Measurements from ENCODE around the gene IQSEC1. TPM values are rescaled to one million over a fixed set of nuclear protein-coding genes. Genes with fewer than 3 reads are reported as not detected.

IQSEC1 gene
- total and polyA plus RNA-seq, 2 donors (not counting 1 experiment from before 2014, with no cell fraction given), result 4.3 to 18.2 TPM

DNA sequence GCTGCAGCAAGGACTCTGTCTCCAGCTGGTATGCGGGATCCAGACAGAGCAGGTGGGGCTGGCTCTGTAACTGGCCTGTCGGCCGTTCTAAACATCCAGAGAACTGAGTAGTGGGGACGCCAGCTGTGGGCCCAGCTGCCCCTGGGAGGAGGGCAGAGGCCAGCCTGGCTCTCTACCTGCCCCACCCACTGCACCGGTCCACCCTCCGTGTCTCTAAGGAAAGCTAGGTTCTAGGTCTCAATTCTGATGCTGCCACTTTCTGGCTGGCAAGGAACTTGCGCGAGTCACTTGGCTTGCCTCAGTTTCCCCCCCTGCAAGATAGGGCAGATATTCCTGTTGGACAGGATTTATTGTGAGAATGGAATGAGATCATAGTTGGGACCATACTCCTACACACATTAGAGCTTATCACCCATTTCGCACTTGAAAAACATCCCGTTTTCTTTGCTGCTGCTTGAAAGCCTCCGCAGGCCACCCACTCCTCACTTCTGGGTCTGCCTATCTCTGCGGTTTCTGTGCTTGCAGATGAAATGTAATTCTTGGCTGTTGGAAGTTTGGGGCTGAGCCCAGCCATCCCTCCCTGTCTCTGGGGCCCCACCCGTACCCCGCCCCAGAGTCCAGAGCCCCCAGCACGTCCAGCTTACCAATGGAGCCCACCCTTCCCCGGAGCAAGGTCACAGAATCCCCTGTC is 65.8 kb downstream of the IQSEC1 start:
- no peak for DNase-seq (ENCODE audit: low read depth in 2 of 2)
- no peak overlapping the region for H2AFZ ChIP-seq (ENCODE audit: low read length)
- no peak overlapping the region for H3K27ac ChIP-seq (ENCODE audit: insufficient read depth, low read length)
- no peaks in the 10 kb centered on the region for H3K36me3 ChIP-seq (ENCODE audit: control insufficient read depth, insufficient read depth, low read length)
- no peaks in the 10 kb centered on the region for H3K27me3 ChIP-seq (ENCODE audit: control insufficient read depth, insufficient read depth, low read length)
- H3K9me3 ChIP-seq (ENCODE audit: control insufficient read depth, insufficient read depth, low read depth, low read length), result no peaks in the 10 kb centered on the region
- H3K4me1 ChIP-seq (ENCODE audit: control insufficient read depth, extremely low read depth, insufficient read depth, low read length), result no peaks in the 10 kb centered on the region
- H3K79me2 ChIP-seq (ENCODE audit: control insufficient read depth, insufficient read depth, low read length), result no peaks in the 10 kb centered on the region
- no peaks in the 10 kb centered on the region for H4K20me1 ChIP-seq (ENCODE audit: control insufficient read depth, extremely low read depth, insufficient read depth, low read length)
- no peak overlapping the region for H3K4me3 ChIP-seq (replicated peaks in 1 of 4; ENCODE audit: control extremely low read depth in 1 of 4, insufficient read depth in 1 of 4, low read depth in 3 of 4, low read length in 4 of 4)
- H3K9ac ChIP-seq (ENCODE audit: insufficient read depth, low read length), result no peak overlapping the region
- TF ChIP-seq EZH2 (IDR thresholded peaks at IDR 0.05; ENCODE audit: low read length, missing control alignments) (no peak), CTCF (conservative IDR thresholded peaks at IDR 0.05 in 1 of 2, IDR thresholded peaks at IDR 0.05 in 1 of 2; ENCODE audit: low read depth in 1 of 2, low read length in 2 of 2) (no peak)
- H3K4me2 ChIP-seq (ENCODE audit: extremely low read depth, insufficient read depth, low read length), result no peak overlapping the region

GRCh38 chr3:13006216-13006990 is 66.8 kb downstream of the IQSEC1 start:
- no peaks in the 10 kb centered on the region for H3K27me3 ChIP-seq (ENCODE audit: control insufficient read depth, insufficient read depth, low read length)
- no peaks in the 10 kb centered on the region for H3K9me3 ChIP-seq (ENCODE audit: control insufficient read depth, insufficient read depth, low read depth, low read length)
- no peak overlapping the region for H2AFZ ChIP-seq (ENCODE audit: low read length)
- no peaks in the 10 kb centered on the region for H3K36me3 ChIP-seq (ENCODE audit: control insufficient read depth, insufficient read depth, low read length)
- no peak for TF ChIP-seq CTCF (conservative IDR thresholded peaks at IDR 0.05 in 1 of 2, IDR thresholded peaks at IDR 0.05 in 1 of 2; ENCODE audit: low read depth in 1 of 2, low read length in 2 of 2)
- TF ChIP-seq EZH2 (IDR thresholded peaks at IDR 0.05; ENCODE audit: low read length, missing control alignments), result no peak
- no peak for DNase-seq (ENCODE audit: low read depth in 2 of 2)
- H4K20me1 ChIP-seq (ENCODE audit: control insufficient read depth, extremely low read depth, insufficient read depth, low read length), result no peaks in the 10 kb centered on the region
- no peak overlapping the region for H3K27ac ChIP-seq (ENCODE audit: insufficient read depth, low read length)
- no peaks in the 10 kb centered on the region for H3K4me1 ChIP-seq (ENCODE audit: control insufficient read depth, extremely low read depth, insufficient read depth, low read length)
- no peak overlapping the region for H3K4me3 ChIP-seq (replicated peaks in 1 of 4; ENCODE audit: control extremely low read depth in 1 of 4, insufficient read depth in 1 of 4, low read depth in 3 of 4, low read length in 4 of 4)
- H3K4me2 ChIP-seq (ENCODE audit: extremely low read depth, insufficient read depth, low read length), result no peak overlapping the region
- no peak overlapping the region for H3K9ac ChIP-seq (ENCODE audit: insufficient read depth, low read length)
- no peaks in the 10 kb centered on the region for H3K79me2 ChIP-seq (ENCODE audit: control insufficient read depth, insufficient read depth, low read length)

DNA sequence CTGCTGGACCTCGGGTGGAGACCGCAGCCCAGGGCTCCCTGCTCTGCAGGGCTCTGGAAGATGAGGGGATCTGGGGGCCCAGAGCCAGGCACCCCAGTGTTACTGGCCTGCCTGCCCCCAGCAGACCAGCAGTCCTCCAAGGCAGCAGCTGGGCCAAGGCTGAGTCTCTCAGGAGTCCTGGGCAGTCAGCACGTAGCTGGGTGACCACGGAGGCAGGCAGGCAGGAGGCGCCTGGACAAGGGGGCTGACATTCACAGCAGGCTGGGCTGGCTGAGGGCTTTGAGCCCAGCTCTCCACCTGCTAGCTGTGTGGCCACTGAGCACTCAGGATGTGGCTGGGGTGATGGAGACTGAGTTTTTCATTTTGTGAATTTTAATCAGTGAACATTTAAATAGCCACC is 67.9 kb downstream of the IQSEC1 start:
- Histone ChIP-seq H3K4me2 (ENCODE audit: extremely low read depth, insufficient read depth, low read length) (no peak overlapping the region), H3K4me3 (replicated peaks in 1 of 4; ENCODE audit: control extremely low read depth in 1 of 4, insufficient read depth in 1 of 4, low read depth in 3 of 4, low read length in 4 of 4) (no peak overlapping the region), H4K20me1 (ENCODE audit: control insufficient read depth, extremely low read depth, insufficient read depth, low read length) (no peaks in the 10 kb centered on the region), H3K9me3 (ENCODE audit: control insufficient read depth, insufficient read depth, low read depth, low read length) (no peaks in the 10 kb centered on the region), H3K79me2 (ENCODE audit: control insufficient read depth, insufficient read depth, low read length) (no peaks in the 10 kb centered on the region), H3K27me3 (ENCODE audit: control insufficient read depth, insufficient read depth, low read length) (no peaks in the 10 kb centered on the region), H2AFZ (ENCODE audit: low read length) (no peak overlapping the region), H3K27ac (ENCODE audit: insufficient read depth, low read length) (no peak overlapping the region), H3K9ac (ENCODE audit: insufficient read depth, low read length) (no peak overlapping the region), H3K36me3 (ENCODE audit: control insufficient read depth, insufficient read depth, low read length) (no peaks in the 10 kb centered on the region), H3K4me1 (ENCODE audit: control insufficient read depth, extremely low read depth, insufficient read depth, low read length) (no peaks in the 10 kb centered on the region)
- TF ChIP-seq EZH2 (IDR thresholded peaks at IDR 0.05; ENCODE audit: low read length, missing control alignments) (no peak), CTCF (conservative IDR thresholded peaks at IDR 0.05 in 1 of 2, IDR thresholded peaks at IDR 0.05 in 1 of 2; ENCODE audit: low read depth in 1 of 2, low read length in 2 of 2) (no peak)
- no peak for DNase-seq (ENCODE audit: low read depth in 2 of 2)
